CD14-positive monocyte (primary cell): ENCODE measurements around the gene CHCHD6. TPM values are rescaled to one million over a fixed set of nuclear protein-coding genes. Genes with fewer than 3 reads are reported as not detected.

Source experiments
- DNase-seq, 3 donors: peaks; one replicate each; pipeline ENCODE4 v3.0.0-alpha.2; 2011 to 2022
- H2AFZ ChIP-seq: 2 replicates; pipeline ENCODE4 v1.6.0; 2012; ENCODE audit warnings: mild to moderate bottlenecking, low read depth, low read length, inconsistent platforms; ENCODE audit not compliant: insufficient read depth, poor library complexity, severe bottlenecking
- H3K27ac ChIP-seq, 2 donors: 1 replicate in 1 of 2; 2 replicates in 1 of 2; pipeline ENCODE4 v1.5.1; 2012 to 2013; ENCODE audit warnings: low read length in 2 of 2, control low read depth in 1 of 2, inconsistent platforms in 1 of 2, low read depth in 1 of 2, mild to moderate bottlenecking in 1 of 2
- H3K27me3 ChIP-seq, 2 donors: one replicate each; pipeline versions ENCODE4 v1.6.0 to v1.6.1; 2011 to 2013; ENCODE audit warnings: low read length in 2 of 2; ENCODE audit not compliant: control insufficient read depth in 2 of 2, insufficient read depth in 2 of 2
- H3K36me3 ChIP-seq, 2 donors: replicated peaks in 1 of 2; 1 replicate in 1 of 2; 2 replicates in 1 of 2; pipeline versions ENCODE4 v1.5.1 to v1.6.1; 2012 to 2013; ENCODE audit warnings: low read length in 2 of 2, control low read depth in 1 of 2, inconsistent platforms in 1 of 2, mild to moderate bottlenecking in 1 of 2; ENCODE audit not compliant: insufficient read depth in 2 of 2, control insufficient read depth in 1 of 2
- H3K4me1 ChIP-seq, 2 donors: 1 replicate in 1 of 2; 2 replicates in 1 of 2; pipeline versions ENCODE4 v1.5.1 to v1.6.1; 2012 to 2013; ENCODE audit warnings: low read length in 2 of 2, control low read depth in 1 of 2, inconsistent platforms in 1 of 2, mild to moderate bottlenecking in 1 of 2, moderate library complexity in 1 of 2; ENCODE audit not compliant: insufficient read depth in 2 of 2, control insufficient read depth in 1 of 2
- H3K4me2 ChIP-seq: replicated peaks from 2 replicates; pipeline ENCODE3; 2012; ENCODE audit warnings: low read length, moderate library complexity, mild to moderate bottlenecking; ENCODE audit not compliant: poor library complexity, severe bottlenecking; ENCODE audit errors: extremely low read depth
- H3K4me3 ChIP-seq, 3 experiments: fragments of 200-600 bp in 1 of 3; sonication (generic) in 1 of 3; replicated peaks in 1 of 3; 1 replicate in 2 of 3; 2 replicates in 1 of 3; pipeline ENCODE4 v1.5.1; 2011 to 2013; ENCODE audit warnings: low read length in 3 of 3, mild to moderate bottlenecking in 3 of 3, control low read depth in 2 of 3, low read depth in 2 of 3, inconsistent platforms in 1 of 3, moderate library complexity in 1 of 3
- H3K79me2 ChIP-seq: 2 replicates; pipeline ENCODE4 v1.6.0; 2012; ENCODE audit warnings: mild to moderate bottlenecking, control low read depth, inconsistent platforms, low read length, moderate library complexity; ENCODE audit not compliant: insufficient read depth
- H3K9ac ChIP-seq: 2 replicates; pipeline ENCODE4 v1.6.0; 2017; ENCODE audit warnings: low read length, mild to moderate bottlenecking; ENCODE audit not compliant: insufficient read depth, poor library complexity, severe bottlenecking
- H3K9me3 ChIP-seq, 2 donors: replicated peaks in 1 of 2; 1 replicate in 1 of 2; 2 replicates in 1 of 2; pipeline versions ENCODE4 v1.5.1 to v1.6.1; 2012 to 2013; ENCODE audit warnings: low read length in 2 of 2, control low read depth in 1 of 2; ENCODE audit not compliant: control insufficient read depth in 1 of 2, insufficient read depth in 1 of 2
- H4K20me1 ChIP-seq: 2 replicates; pipeline ENCODE4 v1.6.0; 2012; ENCODE audit warnings: mild to moderate bottlenecking, low read length, control low read depth, moderate library complexity; ENCODE audit not compliant: insufficient read depth
- H3K27ac Mint-ChIP-seq, 7 donors: one replicate each; pipeline ENCODE4 v1.8.0; 2020; ENCODE audit warnings: mild to moderate bottlenecking in 7 of 7, mixed read lengths in 7 of 7, moderate library complexity in 6 of 7, inconsistent platforms in 2 of 7
- H3K27me3 Mint-ChIP-seq, 3 donors: one replicate each; pipeline ENCODE4 v1.8.0; 2021 to 2022; ENCODE audit warnings: low read depth in 3 of 3, mild to moderate bottlenecking in 3 of 3, mixed read lengths in 3 of 3, moderate library complexity in 3 of 3, inconsistent platforms in 1 of 3
- H3K36me3 Mint-ChIP-seq, 2 donors: one replicate each; pipeline ENCODE4 v1.8.0; 2020; ENCODE audit warnings: mixed read lengths in 2 of 2, inconsistent platforms in 1 of 2, mild to moderate bottlenecking in 1 of 2
- H3K4me1 Mint-ChIP-seq: one replicate; pipeline ENCODE4 v1.8.0; 2020; ENCODE audit warnings: mild to moderate bottlenecking, mixed read lengths
- H3K4me3 Mint-ChIP-seq, 2 donors: one replicate each; pipeline ENCODE4 v1.8.0; 2020; ENCODE audit warnings: mild to moderate bottlenecking in 2 of 2, mixed read lengths in 2 of 2, moderate library complexity in 1 of 2
- H3K9me3 Mint-ChIP-seq, 7 donors: one replicate each; pipeline ENCODE4 v1.8.0; 2020 to 2022; ENCODE audit warnings: mixed read lengths in 7 of 7, mild to moderate bottlenecking in 6 of 7, moderate library complexity in 6 of 7, inconsistent platforms in 2 of 7
- CTCF ChIP-seq: fragments of 200-600 bp; IDR thresholded peaks from one replicate; pipeline ENCODE4 v1.8.0; 2022; ENCODE audit warnings: antibody characterized with exemption, mild to moderate bottlenecking
- WGBS: methylation state at CpG from one replicate; pipeline ENCODE4 v1.1.5; 2013; ENCODE audit warnings: missing lambda C conversion rate; ENCODE audit not compliant: insufficient coverage; 5-methylcytosine and 5-hydroxymethylcytosine counted together
- intact Hi-C, 2 donors: fragments of 100-400 bp; cut with micrococcal nuclease; formaldehyde crosslinking; loops; one replicate each; pipeline versions ENCODE4 v1.15.0 to v1.15.1; 2023
- polyA plus RNA-seq, 3 donors: library from polyadenylated mRNA; depleted of rRNA in 1 of 3; unstranded in 2 of 3; stranded (reverse) in 1 of 3; fragments of 300-500 nt in 2 of 3; fragments of >200 nt in 1 of 3; fragmentation: Illumina TruSeq in 2 of 3; gene quantifications; 1 replicate in 2 of 3; 2 replicates in 1 of 3; pipeline ENCODE4 v1.2.3, GENCODE V29; 2012 to 2021

CHCHD6 gene
- polyA plus RNA-seq, 3 donors = 1.1 to 1.8 (median 1.8) TPM

- H3K9me3 Mint-ChIP-seq = peaks cover 0 to 5% (median 0%) of the 10 kb centered on the region in 7 donors
- peaks cover 19 to 64% (median 42%) of the 10 kb centered on the region in 3 donors for H3K27me3 Mint-ChIP-seq
- Histone ChIP-seq H4K20me1 (no peaks in the 10 kb centered on the region), H3K4me1 (no peaks in the 10 kb centered on the region), H3K9ac (no peak overlapping the region), H3K27ac (no peak overlapping the region), H2AFZ (no peak overlapping the region), H3K4me3 (no peak overlapping the region), H3K9me3 (no peaks in the 10 kb centered on the region), H3K4me2 (no peak overlapping the region), H3K27me3 (peaks cover 55 to 95% of the 10 kb centered on the region in 2 donors), H3K36me3 (no peaks in the 10 kb centered on the region), H3K79me2 (no peaks in the 10 kb centered on the region)
- H3K27ac Mint-ChIP-seq = no peak overlapping the region
- no peaks in the 10 kb centered on the region for H3K36me3 Mint-ChIP-seq
- intact Hi-C loops = no loop called here
- WGBS = 97% methylated on average over 7 of the region's 7 CpGs
- TF ChIP-seq CTCF = no peak
- peak overlapping the region in 1 of 2 donors; percentile 47 for H3K4me3 Mint-ChIP-seq
- H3K4me1 Mint-ChIP-seq = no peaks in the 10 kb centered on the region
- DNase-seq = no peak
These were observed 191.4 kb downstream of the CHCHD6 start for GRCh38 chr3:126895178-126896066.

- Mint-ChIP-seq H3K27me3 (peaks cover 14 to 70% (median 38%) of the 10 kb centered on the region in 3 donors), H3K27ac (no peak overlapping the region), H3K4me3 (peak overlapping the region in 1 of 2 donors; percentile 73), H3K4me1 (no peaks in the 10 kb centered on the region), H3K9me3 (peaks cover 0 to 8% (median 0%) of the 10 kb centered on the region in 7 donors), H3K36me3 (no peaks in the 10 kb centered on the region)
- intact Hi-C loops = no loop called here
- Histone ChIP-seq H3K4me2 (no peak overlapping the region), H3K9me3 (no peaks in the 10 kb centered on the region), H3K4me1 (no peaks in the 10 kb centered on the region), H3K27ac (no peak overlapping the region), H4K20me1 (no peaks in the 10 kb centered on the region), H2AFZ (no peak overlapping the region), H3K36me3 (no peaks in the 10 kb centered on the region), H3K4me3 (no peak overlapping the region), H3K9ac (no peak overlapping the region), H3K79me2 (no peaks in the 10 kb centered on the region), H3K27me3 (peaks cover 60 to 95% of the 10 kb centered on the region in 2 donors)
- DNase-seq = no peak
- WGBS = no CpG with 5 or more reads among the region's 1 CpG
- TF ChIP-seq CTCF = no peak
These were observed 192.0 kb downstream of the CHCHD6 start for GRCh38 chr3:126896067-126896441.
